ENCODE data around the gene UMOD.
A peak's percentile ranks its signal among the peaks of the same experiment; 100 is the strongest.

UMOD gene

GRCh38 chr16:20303012-20303411, 49.5 kb downstream of the UMOD start:
- H3K4me2 ChIP-seq (ENCODE audit: low read length): no peak overlapping the region
- TF ChIP-seq EZH2phosphoT487 (IDR thresholded peaks at IDR 0.05; ENCODE audit: low read depth): no peak
- TF ChIP-seq CTCF (IDR thresholded peaks at IDR 0.05; ENCODE audit: low read depth, low read length): no peak
- H3K36me3 ChIP-seq (replicated peaks; ENCODE audit: low read depth, low read length): no peaks in the 10 kb centered on the region
- peaks cover 11% of the 10 kb centered on the region for H3K4me1 ChIP-seq (ENCODE audit: low read length)
- no peak overlapping the region for H3K4me3 ChIP-seq (ENCODE audit: low read length)
- H3K9me3 ChIP-seq (ENCODE audit: insufficient read depth, low read length): no peaks in the 10 kb centered on the region
- no peak overlapping the region for H3K27ac ChIP-seq (ENCODE audit: low read length)
- no peak overlapping the region for H3K9ac ChIP-seq (ENCODE audit: low read length)
- H2AFZ ChIP-seq (ENCODE audit: low read depth, low read length): no peak overlapping the region
- H4K20me1 ChIP-seq (ENCODE audit: insufficient read depth, low read length): no peaks in the 10 kb centered on the region
- peaks cover 58% of the 10 kb centered on the region for H3K27me3 ChIP-seq (ENCODE audit: low read depth, low read length)
- no peaks in the 10 kb centered on the region for H3K79me2 ChIP-seq (ENCODE audit: low read length)

- no peak for TF ChIP-seq CTCF (IDR thresholded peaks at IDR 0.05; ENCODE audit: low read depth, low read length)
- TF ChIP-seq EZH2phosphoT487 (IDR thresholded peaks at IDR 0.05; ENCODE audit: low read depth): no peak
- no peak overlapping the region for H3K9ac ChIP-seq (ENCODE audit: low read length)
- no peaks in the 10 kb centered on the region for H3K36me3 ChIP-seq (replicated peaks; ENCODE audit: low read depth, low read length)
- H4K20me1 ChIP-seq (ENCODE audit: insufficient read depth, low read length): no peaks in the 10 kb centered on the region
- H3K27me3 ChIP-seq (ENCODE audit: low read depth, low read length): peaks cover 58% of the 10 kb centered on the region
- no peak overlapping the region for H3K27ac ChIP-seq (ENCODE audit: low read length)
- no peak overlapping the region for H2AFZ ChIP-seq (ENCODE audit: low read depth, low read length)
- H3K4me1 ChIP-seq (ENCODE audit: low read length): peaks cover 11% of the 10 kb centered on the region
- no peak overlapping the region for H3K4me2 ChIP-seq (ENCODE audit: low read length)
- no peaks in the 10 kb centered on the region for H3K9me3 ChIP-seq (ENCODE audit: insufficient read depth, low read length)
- H3K4me3 ChIP-seq (ENCODE audit: low read length): no peak overlapping the region
- H3K79me2 ChIP-seq (ENCODE audit: low read length): no peaks in the 10 kb centered on the region
Observed at GRCh38 chr16:20302389-20302788, 50.1 kb downstream of the UMOD start.

- no peak overlapping the region for H3K27ac ChIP-seq (ENCODE audit: low read length)
- H3K9me3 ChIP-seq (ENCODE audit: insufficient read depth, low read length): no peaks in the 10 kb centered on the region
- H3K27me3 ChIP-seq (ENCODE audit: low read depth, low read length): peaks cover 56% of the 10 kb centered on the region
- H3K36me3 ChIP-seq (replicated peaks; ENCODE audit: low read depth, low read length): no peaks in the 10 kb centered on the region
- H3K4me2 ChIP-seq (ENCODE audit: low read length): no peak overlapping the region
- peaks cover 11% of the 10 kb centered on the region for H3K4me1 ChIP-seq (ENCODE audit: low read length)
- no peak for TF ChIP-seq CTCF (IDR thresholded peaks at IDR 0.05; ENCODE audit: low read depth, low read length)
- TF ChIP-seq EZH2phosphoT487 (IDR thresholded peaks at IDR 0.05; ENCODE audit: low read depth): no peak
- H4K20me1 ChIP-seq (ENCODE audit: insufficient read depth, low read length): no peaks in the 10 kb centered on the region
- no peak overlapping the region for H2AFZ ChIP-seq (ENCODE audit: low read depth, low read length)
- H3K79me2 ChIP-seq (ENCODE audit: low read length): no peaks in the 10 kb centered on the region
- no peak overlapping the region for H3K4me3 ChIP-seq (ENCODE audit: low read length)
- no peak overlapping the region for H3K9ac ChIP-seq (ENCODE audit: low read length)
Observed at GRCh38 chr16:20301840-20302239, 50.7 kb downstream of the UMOD start.

- Histone ChIP-seq H3K27me3 (ENCODE audit: low read depth, low read length) (peaks cover 52% of the 10 kb centered on the region), H3K4me3 (ENCODE audit: low read length) (no peak overlapping the region)
Observed at GRCh38 chr16:20300312-20301097, 52.0 kb downstream of the UMOD start.

More at GRCh38 chr16:20300312-20301097, 52.0 kb downstream of the UMOD start:
- H3K4me1 ChIP-seq (ENCODE audit: low read length): peaks cover 11% of the 10 kb centered on the region
- TF ChIP-seq EZH2phosphoT487 (IDR thresholded peaks at IDR 0.05; ENCODE audit: low read depth) (no peak), CTCF (IDR thresholded peaks at IDR 0.05; ENCODE audit: low read depth, low read length) (peak; percentile 92)
- peak overlapping the region; percentile 47 for H3K4me2 ChIP-seq (ENCODE audit: low read length)
- no peaks in the 10 kb centered on the region for H3K36me3 ChIP-seq (replicated peaks; ENCODE audit: low read depth, low read length)
- H3K27ac ChIP-seq (ENCODE audit: low read length): no peak overlapping the region
- H2AFZ ChIP-seq (ENCODE audit: low read depth, low read length): no peak overlapping the region
- no peak overlapping the region for H3K9ac ChIP-seq (ENCODE audit: low read length)
- H3K79me2 ChIP-seq (ENCODE audit: low read length): no peaks in the 10 kb centered on the region
- H3K9me3 ChIP-seq (ENCODE audit: insufficient read depth, low read length): no peaks in the 10 kb centered on the region
- H4K20me1 ChIP-seq (ENCODE audit: insufficient read depth, low read length): no peaks in the 10 kb centered on the region
